Stomach smooth muscle (tissue), 2 donors: ENCODE measurements around the gene CENPN.

Experiments
- H3K27ac ChIP-seq: one replicate; pipeline ENCODE4 v1.7.0; 2013; ENCODE audit warnings: mild to moderate bottlenecking, low read length, inconsistent platforms
- H3K27me3 ChIP-seq, 2 donors: one replicate each; pipeline ENCODE4 v1.7.0; 2013; ENCODE audit warnings: low read length in 2 of 2; ENCODE audit not compliant: insufficient read depth in 2 of 2, control insufficient read depth in 1 of 2
- H3K36me3 ChIP-seq, 2 donors: one replicate each; pipeline ENCODE4 v1.7.0; 2013; ENCODE audit warnings: low read length in 2 of 2; ENCODE audit not compliant: control insufficient read depth in 2 of 2, insufficient read depth in 2 of 2
- H3K4me1 ChIP-seq: one replicate; pipeline ENCODE4 v1.7.0; 2013; ENCODE audit warnings: low read length; ENCODE audit not compliant: control insufficient read depth, insufficient read depth
- H3K4me3 ChIP-seq, 2 donors: one replicate each; pipeline ENCODE4 v1.7.0; 2013; ENCODE audit warnings: low read length in 2 of 2
- H3K9ac ChIP-seq, 2 donors: one replicate each; pipeline ENCODE4 v1.7.0; 2013; ENCODE audit warnings: low read length in 2 of 2, mild to moderate bottlenecking in 1 of 2
- H3K9me3 ChIP-seq, 2 donors: one replicate each; pipeline ENCODE4 v1.7.0; 2013; ENCODE audit warnings: low read length in 2 of 2; ENCODE audit not compliant: control insufficient read depth in 2 of 2
- donor health status: healthy.
- donor health status: Pancreatic carcinoma.

CENPN gene

DNA sequence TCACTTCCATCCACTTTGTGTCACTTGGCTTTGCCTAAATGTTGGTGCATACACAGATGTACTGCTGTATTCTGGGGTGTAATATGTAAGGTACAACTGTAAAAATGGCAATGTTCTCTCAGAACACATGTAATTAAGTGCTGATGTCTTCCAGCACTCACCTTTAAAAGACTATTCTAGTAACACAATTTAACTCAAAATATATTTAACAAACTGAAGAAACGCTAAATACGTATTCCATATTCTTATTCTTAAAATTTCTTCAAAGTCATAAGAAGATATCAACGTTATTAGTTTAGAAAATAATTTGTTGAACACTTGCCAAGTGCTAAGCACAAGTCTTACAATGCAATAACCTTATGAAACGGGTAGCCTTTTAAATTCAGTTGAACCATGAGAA is 4.0 kb upstream of the CENPN start:
- Histone ChIP-seq H3K4me3 (no peak overlapping the region), H3K9ac (no peak overlapping the region), H3K9me3 (no peaks in the 10 kb centered on the region), H3K4me1 (peaks cover 25% of the 10 kb centered on the region), H3K36me3 (no peaks in the 10 kb centered on the region), H3K27ac (no peak overlapping the region), H3K27me3 (no peaks in the 10 kb centered on the region)

DNA sequence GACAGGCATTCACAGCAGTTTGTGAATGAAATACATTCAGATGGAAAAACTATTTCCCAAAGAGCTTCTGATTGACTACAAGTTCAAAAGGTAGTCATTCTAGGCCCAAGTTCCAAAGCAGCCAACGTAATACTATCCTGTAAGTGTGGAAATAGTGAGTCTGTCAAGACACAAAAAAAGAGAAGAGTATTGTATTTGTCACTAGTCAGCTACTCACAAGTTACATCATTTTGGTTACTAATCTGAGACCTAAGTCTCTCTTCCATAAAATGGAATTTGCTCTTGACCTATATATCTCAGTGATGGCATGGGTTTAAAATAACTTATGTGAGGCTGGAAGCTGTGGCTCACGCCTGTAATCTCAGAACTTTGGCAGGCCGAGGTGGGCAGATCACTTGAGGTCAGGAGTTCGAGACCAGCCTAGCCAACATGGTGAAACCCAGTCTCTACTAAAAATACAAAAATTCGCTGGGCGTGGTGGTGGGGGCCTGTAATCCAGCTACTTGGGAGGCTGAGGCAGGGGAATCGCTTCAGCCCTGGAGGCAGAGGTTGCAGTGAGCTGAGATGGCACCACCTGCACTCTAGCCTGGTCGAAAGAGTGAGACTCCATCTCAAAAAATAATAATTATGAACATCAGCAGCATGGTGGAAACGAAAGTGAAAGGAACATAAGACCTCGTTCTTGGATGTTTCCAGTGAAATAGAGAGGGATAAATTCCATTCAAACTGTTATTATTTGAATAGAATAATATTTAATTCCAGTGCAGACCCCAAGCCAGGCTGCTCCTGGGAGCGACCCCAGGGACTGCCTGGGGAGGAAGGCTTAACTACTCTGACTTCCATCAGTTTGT is 3.2 kb upstream of the CENPN start:
- Histone ChIP-seq H3K27ac (peak overlapping the region; percentile 37), H3K9me3 (no peaks in the 10 kb centered on the region), H3K36me3 (no peaks in the 10 kb centered on the region), H3K9ac (peak overlapping the region; percentile 14 to 44), H3K4me1 (peaks cover 27% of the 10 kb centered on the region), H3K27me3 (no peaks in the 10 kb centered on the region), H3K4me3 (peak overlapping the region in 1 of 2 donors; percentile 59)

DNA sequence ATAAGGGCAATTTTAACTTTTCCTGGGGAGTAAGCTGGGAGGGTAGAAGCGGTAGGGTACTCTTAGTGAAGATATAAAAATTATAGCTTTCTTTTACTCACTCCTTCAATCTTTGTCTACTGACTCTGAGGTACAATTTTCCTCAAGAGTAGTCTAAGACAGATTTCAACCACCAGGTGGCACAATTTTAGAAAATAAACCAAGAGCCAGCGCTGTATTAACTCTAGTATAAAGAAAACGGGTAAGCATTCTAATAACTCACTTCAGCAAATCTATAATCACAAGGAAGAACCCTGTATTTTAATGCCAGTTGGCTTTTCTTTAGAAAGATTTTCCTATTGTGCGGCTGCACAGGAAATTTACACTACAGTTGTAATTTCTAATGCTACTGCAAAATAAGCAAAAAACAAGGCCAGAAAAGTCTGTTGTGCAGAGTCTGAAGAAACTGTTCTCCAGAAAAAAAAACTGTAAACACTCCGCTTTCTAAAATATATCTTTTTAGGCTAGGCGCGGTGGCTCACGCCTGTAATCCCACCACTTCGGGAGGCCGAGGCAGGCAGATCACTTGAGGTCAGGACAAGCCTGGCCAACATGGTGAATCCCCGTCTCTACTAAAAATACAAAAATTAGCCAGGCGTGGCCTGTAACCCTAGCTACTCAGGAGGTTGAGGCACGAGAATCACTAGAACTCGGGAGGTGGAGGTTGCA is 2.2 kb upstream of the CENPN start:
- Histone ChIP-seq H3K27me3 (no peaks in the 10 kb centered on the region), H3K27ac (peak overlapping the region; percentile 37), H3K4me3 (peak overlapping the region in 1 of 2 donors; percentile 59), H3K36me3 (no peaks in the 10 kb centered on the region), H3K4me1 (peaks cover 27% of the 10 kb centered on the region), H3K9me3 (no peaks in the 10 kb centered on the region), H3K9ac (peak overlapping the region; percentile 14 to 44)

DNA sequence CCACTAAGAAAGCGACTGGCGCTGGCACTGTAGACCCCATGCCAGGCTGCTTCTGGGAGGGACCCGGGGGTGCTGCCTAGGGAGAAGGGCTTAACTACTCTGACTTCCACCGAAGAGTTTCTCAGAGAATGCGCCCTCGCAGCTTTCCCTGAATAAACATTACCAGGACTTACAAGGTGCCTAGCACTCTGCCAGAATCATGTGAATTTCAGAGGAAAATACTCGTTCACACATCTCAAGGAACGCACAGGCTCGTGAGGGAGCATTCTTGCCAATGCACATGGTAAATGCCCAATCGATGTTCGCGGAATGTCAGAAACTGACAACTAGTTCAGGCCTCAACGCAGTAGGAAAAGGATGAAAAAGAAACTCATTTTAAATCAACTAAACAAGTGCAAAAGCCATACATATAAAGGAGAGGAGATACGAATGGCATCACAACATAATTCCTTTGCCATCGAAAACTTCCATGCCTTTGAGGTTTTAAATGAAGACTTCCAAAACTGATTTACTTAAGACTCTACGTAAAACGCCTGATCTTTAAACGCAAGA is 1.3 kb upstream of the CENPN start:
- Histone ChIP-seq H3K4me3 (peak overlapping the region; percentile 86 to 96), H3K9ac (peak overlapping the region; percentile 94 to 98), H3K9me3 (no peaks in the 10 kb centered on the region), H3K27ac (peak overlapping the region; percentile 97), H3K36me3 (no peaks in the 10 kb centered on the region), H3K27me3 (no peaks in the 10 kb centered on the region), H3K4me1 (peaks cover 27% of the 10 kb centered on the region)

DNA sequence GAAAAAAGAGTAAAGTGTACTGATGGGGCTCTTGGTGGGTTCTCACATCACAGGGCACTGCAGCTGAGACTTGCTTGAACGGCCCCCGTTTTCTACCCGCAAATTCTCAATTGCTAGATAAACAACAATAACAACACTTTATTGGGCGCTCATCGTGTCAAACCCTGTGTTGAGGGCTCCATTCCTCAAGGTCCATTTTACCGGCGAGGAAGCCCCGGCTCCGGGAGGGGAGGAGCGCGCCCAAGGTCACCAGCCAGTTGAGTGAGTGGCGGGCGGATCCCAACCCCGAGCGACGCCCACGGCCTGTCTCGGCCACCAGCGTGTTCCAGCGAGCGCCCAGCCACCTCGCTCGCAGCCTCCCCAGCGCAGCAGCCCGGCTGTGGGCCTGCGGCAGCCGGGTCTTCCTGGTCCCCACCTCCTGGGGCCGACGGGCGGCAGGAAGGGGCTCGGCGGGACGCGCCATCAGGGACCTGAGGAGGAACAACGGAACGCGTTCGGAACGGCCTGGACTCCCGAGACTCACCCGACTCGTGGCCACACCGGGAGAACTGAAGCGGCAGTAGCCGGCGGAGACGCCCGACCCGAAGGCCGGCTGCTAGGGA is 702 bp upstream of the CENPN start:
- peak overlapping the region; percentile 97 for H3K27ac ChIP-seq
- no peaks in the 10 kb centered on the region for H3K27me3 ChIP-seq
- peak overlapping the region; percentile 94 to 98 for H3K9ac ChIP-seq
- H3K4me1 ChIP-seq = peaks cover 27% of the 10 kb centered on the region
- no peaks in the 10 kb centered on the region for H3K36me3 ChIP-seq
- H3K4me3 ChIP-seq = peak overlapping the region; percentile 86 to 96
- no peaks in the 10 kb centered on the region for H3K9me3 ChIP-seq

DNA sequence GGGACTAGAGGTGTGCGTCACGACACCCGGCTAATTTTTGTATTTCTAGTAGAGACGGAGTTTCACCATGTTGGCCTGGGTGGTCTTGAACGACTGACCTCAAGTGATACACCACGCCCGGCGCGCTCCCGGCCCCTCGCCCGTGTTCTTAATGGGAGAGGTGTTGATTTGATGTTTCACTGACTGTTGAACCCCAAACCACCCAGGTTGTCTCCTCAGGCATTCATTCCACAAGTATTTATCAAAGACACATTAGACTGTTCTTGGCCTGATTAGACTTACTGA is 1.4 kb downstream of the CENPN start:
- Histone ChIP-seq H3K27ac (peak overlapping the region; percentile 97), H3K9ac (peak overlapping the region in 1 of 2 donors; percentile 94)

DNA sequence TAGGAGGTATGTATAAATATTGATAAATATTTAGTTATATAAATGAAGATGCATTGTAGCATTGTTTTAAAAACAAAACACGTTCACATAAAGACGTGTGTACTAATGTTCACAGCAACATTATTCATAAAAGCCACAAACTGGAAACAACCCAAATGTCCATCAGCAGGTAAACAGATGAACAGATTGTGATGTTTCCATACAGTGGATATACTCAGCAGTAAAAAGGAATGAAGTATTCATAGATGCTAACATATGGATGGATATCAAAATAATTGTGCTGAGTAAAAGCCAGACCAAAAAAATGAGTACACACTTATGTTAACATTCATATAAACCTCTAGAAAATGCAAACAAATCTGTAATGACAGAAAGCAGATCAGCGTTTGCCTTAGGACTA is 6.0 kb downstream of the CENPN start:
- Histone ChIP-seq H3K36me3 (no peaks in the 10 kb centered on the region), H3K27ac (no peak overlapping the region), H3K9me3 (no peaks in the 10 kb centered on the region), H3K27me3 (no peaks in the 10 kb centered on the region), H3K4me1 (peaks cover 5% of the 10 kb centered on the region), H3K4me3 (no peak overlapping the region), H3K9ac (no peak overlapping the region)

More for the DNA sequence above, 1.4 kb downstream of the CENPN start:
- Histone ChIP-seq H3K36me3 (no peaks in the 10 kb centered on the region), H3K4me1 (peaks cover 30% of the 10 kb centered on the region), H3K4me3 (peak overlapping the region; percentile 86 to 96), H3K9me3 (no peaks in the 10 kb centered on the region), H3K27me3 (no peaks in the 10 kb centered on the region)

DNA sequence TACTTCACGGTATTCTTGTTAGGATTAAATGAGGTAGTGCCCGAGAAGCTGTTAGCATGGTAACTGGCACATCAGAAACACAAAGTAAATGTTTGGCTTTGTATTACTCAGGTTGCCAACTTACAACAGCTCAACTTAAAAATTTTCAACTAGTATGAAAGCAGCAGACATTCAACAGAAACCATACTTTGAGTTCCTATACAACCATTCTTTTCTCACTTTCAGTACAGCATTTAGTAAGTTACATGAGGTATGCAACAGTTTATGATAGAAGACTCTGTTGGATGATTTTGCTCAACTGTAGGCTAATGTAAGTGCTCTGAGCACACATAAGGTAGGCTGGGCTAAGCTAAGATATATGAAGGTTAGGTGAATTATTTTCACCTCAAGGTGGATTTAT is 7.7 kb downstream of the CENPN start:
- no peaks in the 10 kb centered on the region for H3K9me3 ChIP-seq
- H3K4me1 ChIP-seq = peaks cover 3% of the 10 kb centered on the region
- peak overlapping the region; percentile 7 for H3K27ac ChIP-seq
- no peak overlapping the region for H3K9ac ChIP-seq
- no peak overlapping the region for H3K4me3 ChIP-seq
- H3K36me3 ChIP-seq = peaks cover 0 to 6% of the 10 kb centered on the region in 2 donors
- H3K27me3 ChIP-seq = no peaks in the 10 kb centered on the region

DNA sequence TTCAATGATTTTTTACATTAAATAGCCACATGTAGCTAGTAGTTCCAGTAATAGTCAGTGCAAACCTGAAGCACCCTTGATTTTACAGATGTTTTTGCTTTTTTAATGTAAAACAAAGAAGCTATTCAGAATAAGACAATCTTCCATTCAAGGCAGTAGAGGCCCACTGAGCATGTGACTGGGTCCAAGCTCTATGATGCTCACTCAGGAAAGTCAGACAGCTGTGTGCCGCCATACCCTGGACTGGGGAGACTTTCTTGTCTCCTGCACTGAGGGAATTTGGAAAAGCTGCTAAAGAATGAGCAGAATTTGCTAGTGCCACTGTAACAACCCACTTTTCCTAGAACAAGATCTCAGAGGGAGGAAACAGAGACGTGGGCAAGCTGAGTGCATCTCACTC is 11.5 kb downstream of the CENPN start:
- Histone ChIP-seq H3K27ac (no peak overlapping the region), H3K4me1 (no peaks in the 10 kb centered on the region), H3K27me3 (no peaks in the 10 kb centered on the region), H3K36me3 (peaks cover 0 to 6% of the 10 kb centered on the region in 2 donors), H3K9me3 (no peaks in the 10 kb centered on the region), H3K9ac (no peak overlapping the region), H3K4me3 (no peak overlapping the region)

DNA sequence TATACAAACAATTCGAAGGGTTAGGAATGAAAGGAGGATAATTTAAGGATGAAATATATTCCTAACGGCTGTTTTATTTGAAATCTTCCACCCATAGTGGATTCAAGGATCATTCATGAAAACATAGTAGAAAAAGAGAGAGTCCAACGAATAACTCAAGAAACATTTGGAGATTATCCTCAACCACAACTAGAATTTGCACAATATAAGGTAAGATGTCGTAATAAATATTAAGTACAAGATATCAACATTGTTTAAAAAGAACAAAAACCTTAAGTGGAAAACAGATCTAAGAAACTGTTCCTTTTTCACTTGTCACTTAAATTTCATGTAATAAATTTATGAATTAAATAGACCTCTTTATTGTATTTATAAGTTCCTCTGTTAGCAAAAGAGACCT is 19.4 kb downstream of the CENPN start:
- Histone ChIP-seq H3K4me1 (no peaks in the 10 kb centered on the region), H3K36me3 (no peaks in the 10 kb centered on the region)

More for the DNA sequence above, 19.4 kb downstream of the CENPN start:
- Histone ChIP-seq H3K4me3 (no peak overlapping the region), H3K27ac (no peak overlapping the region), H3K9ac (no peak overlapping the region), H3K27me3 (no peaks in the 10 kb centered on the region), H3K9me3 (no peaks in the 10 kb centered on the region)
